Activated gamma-delta T cell treated with Interleukin-2 at 50 U/mL for 16 hours (primary cell): ENCODE results near the gene YBEY.
"Not testable (repeated sequence)": the region's sequence is repeated elsewhere in the genome, so short reads cannot be mapped to it uniquely, and the experiment has no call there.

Source experiments
- DNase-seq: peaks from one replicate; pipeline ENCODE4 v3.0.0-alpha.2; 2020

Gene YBEY, protein sequence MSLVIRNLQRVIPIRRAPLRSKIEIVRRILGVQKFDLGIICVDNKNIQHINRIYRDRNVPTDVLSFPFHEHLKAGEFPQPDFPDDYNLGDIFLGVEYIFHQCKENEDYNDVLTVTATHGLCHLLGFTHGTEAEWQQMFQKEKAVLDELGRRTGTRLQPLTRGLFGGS

GRCh38 chr21:46285761-46286647 lies at the start of gene YBEY:
Gene YBEY, plus strand, starts transcription at chr21:46286342. Its CDS starts 572 bp downstream, at chr21:46286914.
- peak; percentile 84 for DNase-seq

DNA sequence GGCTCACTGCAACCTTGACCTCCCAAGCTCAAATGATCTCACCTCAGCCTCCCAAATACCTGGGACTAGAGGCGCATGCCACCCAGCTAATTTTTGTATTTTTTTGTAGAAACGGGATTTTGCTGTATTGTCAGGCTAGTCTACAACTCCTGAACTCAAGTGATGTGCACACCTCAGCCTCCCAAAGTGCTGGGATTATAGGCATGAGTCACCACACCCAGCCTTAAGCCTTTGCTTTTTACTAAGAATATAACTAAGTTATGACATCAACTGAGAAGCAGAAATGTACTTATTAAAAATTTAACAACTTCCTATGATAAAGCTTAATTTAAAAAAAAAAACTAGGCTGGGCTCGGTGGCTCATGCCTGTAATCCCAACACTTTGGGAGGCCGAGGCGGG lies 48.7 kb upstream of the YBEY start:
- no peak for DNase-seq

DNA sequence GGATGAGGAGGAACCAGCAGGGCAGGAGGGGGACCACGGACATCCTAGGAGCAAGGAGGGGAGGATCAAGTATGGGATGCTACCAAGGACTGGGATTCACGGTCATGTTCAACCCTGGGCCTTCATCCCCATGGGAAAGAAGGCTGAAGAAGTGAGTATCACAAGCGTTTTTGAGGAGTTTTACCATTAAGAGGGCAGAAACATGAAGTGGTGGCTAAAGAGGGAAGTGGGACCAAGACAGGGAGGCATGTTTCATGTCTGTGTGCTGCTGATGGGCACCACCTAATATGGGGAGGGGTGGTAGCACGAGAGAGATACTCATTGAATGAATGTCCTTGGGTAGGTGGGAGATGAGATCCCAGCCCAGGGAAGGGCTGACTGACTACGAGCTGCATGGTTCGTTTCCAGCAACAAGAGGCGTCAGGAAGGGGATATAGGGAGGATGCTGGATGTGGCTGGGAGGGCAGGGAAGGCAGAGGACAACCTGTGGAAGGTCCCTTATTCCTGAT lies 46.3 kb upstream of the YBEY start:
- no peak for DNase-seq

- not testable (repeated sequence) for DNase-seq
These were observed 44.6 kb upstream of the YBEY start for GRCh38 chr21:46241577-46241976.

DNA sequence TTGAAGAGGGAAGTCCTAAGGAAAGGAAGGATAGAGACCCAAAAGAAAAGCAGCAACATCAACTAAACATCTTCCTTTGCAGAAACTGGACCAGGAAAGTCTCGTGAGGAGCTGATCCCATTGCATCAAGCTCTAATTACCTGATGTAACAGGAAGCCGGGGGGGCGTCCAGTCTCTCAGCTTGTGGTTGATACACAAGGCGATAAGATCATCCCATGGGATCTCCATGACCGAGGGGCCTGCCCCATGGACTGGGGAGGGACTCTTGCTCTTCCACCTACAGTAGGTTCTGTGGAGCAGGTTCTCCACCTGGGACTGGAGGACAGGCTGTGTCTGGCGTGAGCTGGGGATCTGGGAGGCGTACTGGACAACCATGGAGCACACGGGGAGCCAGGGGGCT lies 42.8 kb upstream of the YBEY start:
- no peak for DNase-seq

- DNase-seq, result no peak
These were observed 42.2 kb upstream of the YBEY start for GRCh38 chr21:46243960-46244361.

- no peak for DNase-seq
These were observed 41.5 kb upstream of the YBEY start for GRCh38 chr21:46244602-46245001.

DNA sequence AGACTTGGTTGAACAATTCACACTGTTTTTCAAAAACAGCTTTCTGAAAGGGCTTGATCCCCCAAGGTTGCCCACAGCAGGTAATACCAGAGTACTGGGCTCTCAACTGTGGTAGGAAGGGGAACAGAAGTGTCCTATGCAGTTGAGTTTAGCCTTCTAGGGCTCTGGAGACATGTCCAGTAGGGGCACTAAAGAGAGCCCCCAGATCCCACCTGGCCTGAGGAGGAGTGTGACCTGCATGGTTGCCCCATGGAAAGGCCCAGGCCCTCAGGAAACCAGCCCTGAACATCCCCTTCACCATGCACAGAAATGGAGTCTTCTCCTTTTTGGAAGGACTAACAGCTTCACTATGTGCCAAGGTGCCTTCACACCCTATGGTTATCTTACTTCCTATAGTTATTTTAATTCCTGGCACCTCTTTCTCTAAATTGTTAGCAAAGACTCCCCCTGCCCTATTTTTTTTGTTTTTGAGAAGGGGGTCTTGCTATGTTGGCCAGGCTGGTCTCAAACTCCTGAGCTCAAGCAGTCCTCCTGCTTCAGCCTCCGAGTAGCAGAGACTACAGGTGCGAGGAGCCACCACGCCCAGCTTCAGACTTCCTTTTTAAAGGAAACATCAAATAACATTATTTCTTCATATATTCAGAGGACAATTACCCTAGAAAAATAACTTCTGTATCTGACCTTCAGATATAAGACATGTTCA lies 40.8 kb upstream of the YBEY start:
- DNase-seq, result no peak

DNA sequence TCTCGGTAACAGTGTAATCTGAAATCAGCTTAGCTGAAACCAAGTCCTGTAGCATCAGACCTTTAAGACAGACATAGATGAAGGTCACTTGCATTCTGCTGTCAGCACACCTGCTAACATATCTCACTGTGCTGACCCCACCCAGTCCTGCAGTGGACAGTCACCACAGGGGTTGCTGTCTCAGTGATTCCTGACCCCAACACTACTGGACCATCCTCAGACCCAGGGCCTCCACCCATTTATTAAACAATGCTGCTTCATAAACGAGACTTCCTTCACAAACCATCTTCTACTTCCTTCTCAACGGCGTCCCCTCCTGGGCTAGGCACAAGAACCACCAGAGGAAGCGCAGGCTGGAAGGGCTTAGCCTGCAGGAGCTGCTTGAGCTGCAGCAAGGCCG lies 39.8 kb upstream of the YBEY start:
- no peak for DNase-seq

DNA sequence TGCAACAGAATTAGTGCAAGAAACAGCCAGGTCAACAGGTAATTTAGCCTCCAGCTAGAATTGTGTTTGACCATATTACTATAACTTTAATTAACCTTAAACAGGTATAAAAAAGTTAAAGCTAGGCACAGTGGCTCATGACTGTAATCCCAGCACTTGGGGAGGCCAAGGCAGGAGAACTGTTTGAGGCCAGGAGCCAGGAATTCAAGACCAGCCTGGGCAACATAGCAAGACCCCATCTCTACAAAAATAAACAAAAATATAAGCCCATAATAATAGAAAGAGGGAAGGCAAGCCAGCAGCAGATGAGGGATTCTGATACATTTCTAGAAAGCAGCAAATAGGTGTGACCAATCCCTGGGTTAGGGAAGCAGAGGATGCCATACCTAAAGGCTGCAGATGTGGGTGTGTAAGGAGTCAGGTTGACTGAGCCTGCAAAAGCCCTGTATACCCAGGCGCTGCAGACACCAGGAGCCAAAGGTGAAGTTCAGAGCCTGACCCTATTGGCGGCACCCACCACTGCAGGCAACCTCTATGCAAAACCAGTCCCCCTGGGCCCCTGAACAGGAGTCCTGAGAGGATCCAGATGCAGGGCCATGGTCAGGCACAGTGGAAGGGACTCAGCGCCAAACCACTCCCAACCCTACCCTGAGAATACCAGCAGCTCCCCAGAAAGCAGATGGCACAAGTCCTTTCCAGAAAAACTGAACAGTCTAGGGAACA lies 38.3 kb upstream of the YBEY start:
- no peak for DNase-seq

DNA sequence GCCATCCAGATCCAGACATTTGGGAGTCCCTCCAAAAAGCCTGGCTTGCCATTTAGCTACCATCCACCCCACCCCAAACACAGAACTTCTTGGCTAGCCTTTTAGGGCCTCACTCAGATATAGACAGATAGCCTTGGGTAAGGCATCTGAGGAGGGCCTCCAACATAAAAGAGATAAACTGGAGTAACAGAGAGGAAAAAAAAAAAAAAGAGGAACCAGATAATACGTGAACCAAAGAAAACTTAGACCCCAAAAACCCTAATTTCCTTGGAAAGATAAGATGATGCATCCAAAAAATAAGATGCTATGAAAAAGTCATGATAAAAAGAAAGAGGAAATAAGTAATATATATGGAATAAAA lies 37.7 kb upstream of the YBEY start:
- no peak for DNase-seq

- DNase-seq, result no peak
These were observed 37.3 kb upstream of the YBEY start for GRCh38 chr21:46248827-46249226.

- no peak for DNase-seq
These were observed 35.9 kb upstream of the YBEY start for GRCh38 chr21:46250146-46250725.

DNA sequence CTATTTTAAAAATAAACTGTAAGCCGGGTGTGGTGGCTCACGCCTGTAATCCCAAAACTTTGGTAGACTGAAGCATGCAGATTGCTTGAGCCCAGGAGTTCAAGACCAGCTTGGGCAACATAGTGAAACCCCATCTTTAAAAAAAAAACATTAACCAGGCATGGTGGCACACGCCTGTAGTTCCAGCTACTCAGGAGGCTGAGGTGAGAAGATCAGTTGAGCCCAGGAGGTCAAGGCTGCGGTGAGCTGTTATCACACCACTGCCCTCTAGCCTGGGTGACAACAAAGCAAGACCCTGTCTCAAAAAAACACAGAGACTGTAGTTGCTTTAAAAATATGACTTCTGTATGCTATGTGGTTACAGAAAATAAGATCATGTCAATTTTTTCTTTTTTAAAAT lies 33.3 kb upstream of the YBEY start:
- DNase-seq, result no peak

- DNase-seq, result no peak
These were observed 32.5 kb upstream of the YBEY start for GRCh38 chr21:46253610-46254124.

DNA sequence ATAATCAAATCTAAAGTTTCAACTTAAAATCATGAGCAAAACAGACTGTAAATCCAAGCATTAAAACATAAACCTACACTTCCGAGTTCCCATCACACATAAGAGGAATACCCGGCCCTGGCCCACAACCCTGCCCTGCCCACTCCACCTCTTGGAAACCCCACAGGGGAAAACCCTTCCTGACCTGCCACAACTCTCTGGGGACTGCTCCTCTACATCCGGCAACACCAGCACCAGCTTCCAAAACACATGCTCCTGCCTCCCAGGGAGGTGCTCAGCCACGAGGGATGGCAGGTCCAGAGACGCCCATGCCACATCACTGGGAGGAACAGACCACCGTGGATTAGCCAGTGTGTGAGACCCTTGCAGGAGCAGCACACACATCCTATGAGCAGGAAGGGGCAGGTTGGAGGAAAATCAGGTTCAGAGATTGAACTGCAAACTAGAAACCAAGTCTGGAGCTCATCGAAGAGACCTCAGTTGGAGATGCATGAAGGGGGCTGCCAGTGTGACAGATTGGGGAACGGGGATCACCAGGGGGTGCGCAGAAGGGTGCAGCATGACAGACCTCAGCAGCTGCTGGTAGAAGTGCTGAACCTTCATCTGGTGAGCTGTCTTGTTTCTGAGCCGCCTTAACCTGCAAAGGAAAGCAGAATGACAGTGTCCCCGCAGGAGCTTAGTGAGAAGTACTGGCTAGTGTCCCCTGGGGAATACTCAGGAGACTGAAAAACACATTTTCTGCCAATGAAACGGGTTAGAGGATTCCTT lies 31.8 kb upstream of the YBEY start:
- DNase-seq, result no peak

DNA sequence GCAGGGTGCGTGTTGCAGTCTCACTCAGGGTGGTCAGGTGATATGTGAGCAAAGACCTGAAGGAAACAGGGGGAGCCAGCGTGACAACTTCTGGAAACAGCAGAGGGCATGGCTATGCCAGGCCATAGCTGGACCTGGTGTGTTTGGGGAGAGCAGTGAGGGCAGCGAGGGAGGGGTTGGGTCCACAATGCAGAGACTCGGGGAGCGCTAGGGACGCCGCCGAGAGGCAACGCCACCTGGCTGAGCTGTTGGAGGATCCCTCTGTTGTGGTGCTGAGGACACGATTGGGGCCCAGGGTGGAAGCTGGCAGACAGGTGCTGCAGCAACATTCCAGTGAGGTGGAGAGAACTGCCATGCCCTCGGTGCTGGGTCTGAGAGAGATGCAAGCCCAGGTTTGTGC lies 31.0 kb upstream of the YBEY start:
- DNase-seq, result no peak

GRCh38 chr21:46255758-46256337 lies 30.3 kb upstream of the YBEY start:
- no peak for DNase-seq

GRCh38 chr21:46256501-46256994 lies 29.6 kb upstream of the YBEY start:
- DNase-seq, result no peak

GRCh38 chr21:46264046-46264689 lies 22.0 kb upstream of the YBEY start:
- no peak for DNase-seq
